GM12801 (cell line): ENCODE results near the gene DENND4A.

Experiments used
- CTCF ChIP-seq: IDR thresholded peaks from one replicate; pipeline ENCODE4 v1.5.1; 2011; ENCODE audit warnings: control low read depth; ENCODE audit not compliant: insufficient read length; ENCODE audit errors: extremely low read depth

The DENND4A gene

GRCh38 chr15:65631503-65631902 is 160.6 kb downstream of the DENND4A start:
- no peak for TF ChIP-seq CTCF

GRCh38 chr15:65630760-65631159 is 161.3 kb downstream of the DENND4A start:
- TF ChIP-seq CTCF = no peak

- no peak for TF ChIP-seq CTCF
Measured at GRCh38 chr15:65629548-65629947, 162.5 kb downstream of the DENND4A start.

- TF ChIP-seq CTCF = no peak
Measured at GRCh38 chr15:65626856-65627255, 165.2 kb downstream of the DENND4A start.

GRCh38 chr15:65623103-65623502 is 169.0 kb downstream of the DENND4A start:
- TF ChIP-seq CTCF = no peak

GRCh38 chr15:65621638-65622037 is 170.5 kb downstream of the DENND4A start, which contains the start of gene SLC24A1:
Gene SLC24A1, plus strand, starts transcription at chr15:65621938. Its CDS starts 2,143 bp downstream, at chr15:65624081.
- TF ChIP-seq CTCF = no peak

GRCh38 chr15:65620833-65621232 is 171.3 kb downstream of the DENND4A start:
- no peak for TF ChIP-seq CTCF
